Heart left ventricle (tissue), 13 donors: ENCODE results near the gene CDH13.

ENCODE experiments used
- CTCF ChIP-seq, 12 donors: fragments of 200-600 bp; sonication (generic) in 4 of 12; IDR thresholded peaks; one replicate each; pipeline versions ENCODE4 v1.5.0 to v1.8.0; 2018 to 2022; ENCODE audit warnings: antibody characterized with exemption in 12 of 12, mild to moderate bottlenecking in 5 of 12
- POLR2A ChIP-seq, 2 donors: fragments of 450-650 bp; IDR thresholded peaks; one replicate each; pipeline ENCODE4 v1.6.1; 2017; ENCODE audit warnings: antibody characterized with exemption in 2 of 2, mild to moderate bottlenecking in 2 of 2, moderate library complexity in 2 of 2
- donor health status: ischemic (EF 13 %, LVEDD 7.1; RV severe dilation, severe dysfunction).
- donor health status: DM: no; HTN: yes; CAD: no.
- donor health status: DM: no; HTN: no; CAD: no.
- donor health status: ischemic (EF 25% LVEDD 6.9; RV normal size, moderate dysfunction).
- donor health status: ischemic (EF 25% LVEDD 5.7; RV mildly dilated, moderate dysfunction).
- donor health status: ischemic (EF 35%, LVEDD 5.7; RV mildly dilated, moderate dysfunction).
- donor health status: nonischemic (EF 11% LVEDD 7.7; RV severe dilation, severe dysfunction).
- donor health status: DM: yes; HTN: yes; CAD: no.
- donor health status: PGD.
- donor health status: ischemic (EF 29% LVEDD 5.4; RV normal size, mild dysfunction).
- donor health status: nonischemic (EF 23%, LVEDD 6.1; RV moderate dilation, normal function).

DNA sequence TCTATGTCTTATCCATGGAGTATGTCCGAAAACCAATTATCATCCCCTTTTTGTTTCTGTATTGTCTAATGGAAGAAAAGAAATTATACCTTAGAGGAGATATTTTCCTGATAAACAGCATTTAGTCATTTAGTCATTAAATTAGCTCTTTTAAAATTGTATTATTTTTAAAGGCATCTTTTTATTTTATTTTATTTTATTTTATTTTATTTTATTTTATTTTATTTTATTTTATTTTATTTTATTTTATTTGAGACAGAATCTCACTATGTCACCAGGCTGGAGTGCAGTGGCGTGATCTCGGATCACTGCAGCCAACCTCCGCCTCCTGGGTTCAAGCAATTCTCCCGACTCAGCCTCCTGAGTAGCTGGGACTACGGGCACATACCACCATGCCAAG, 559.1 kb downstream of the CDH13 start:
- TF ChIP-seq CTCF (IDR thresholded peaks at IDR 0.05) (no peak), POLR2A (IDR thresholded peaks at IDR 0.05) (no peak)
